SH-SY5Y (cell line): ENCODE measurements around the gene ARPC2.

ENCODE experiments used
- GATA2 ChIP-seq: IDR thresholded peaks from 2 replicates; pipeline ENCODE4 v1.6.1; 2011; ENCODE audit warnings: mild to moderate bottlenecking, low read depth, low read length
- GATA3 ChIP-seq: IDR thresholded peaks from 2 replicates; pipeline ENCODE4 v1.6.1; 2011; ENCODE audit warnings: low read depth, mild to moderate bottlenecking, low read length, moderate library complexity

DNA sequence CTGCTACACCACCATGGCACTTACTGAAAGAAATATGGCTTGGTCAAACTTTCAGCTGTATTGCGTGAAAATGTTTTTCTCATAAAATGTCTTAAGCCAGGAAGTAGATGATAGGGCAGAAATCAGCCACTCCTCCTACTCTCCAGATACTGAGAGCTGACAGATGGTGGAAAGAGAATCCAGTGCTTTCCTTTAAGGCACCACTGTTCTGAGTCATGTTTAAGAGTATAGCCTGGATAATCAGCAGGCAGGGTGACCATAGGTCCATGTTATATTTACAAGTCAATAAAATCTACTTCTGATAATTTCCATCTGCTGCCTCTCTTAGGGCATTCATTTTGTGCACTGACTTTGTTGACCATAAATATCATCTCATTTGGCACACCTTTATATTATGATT lies 21.9 kb downstream of the ARPC2 start:
- TF ChIP-seq GATA2 = no peak
- no peak for TF ChIP-seq GATA3
